Measurements from ENCODE around the gene SKI.

- TF ChIP-seq POLR2A (IDR thresholded peaks at IDR 0.05; ENCODE audit: low read depth, low read length): no peak
- no peak for TF ChIP-seq TAF1 (IDR thresholded peaks at IDR 0.05; ENCODE audit: borderline replicate concordance, low read depth, low read length)
- no peak for TF ChIP-seq POLR2AphosphoS5 (IDR thresholded peaks at IDR 0.05; ENCODE audit: low read depth, low read length)
Observed at GRCh38 chr1:2234762-2235113, 6.6 kb downstream of the SKI start.

Measured in GM12892 (cell line).